Retinal pigment epithelial cell (primary cell): ENCODE measurements around the gene PDGFRB.

ENCODE experiments used
- DNase-seq: peaks from one replicate; pipeline ENCODE4 v3.0.0-alpha.2; 2010; ENCODE audit warnings: low read depth
- H3K4me3 ChIP-seq: 2 replicates; pipeline ENCODE4 v1.5.1; 2011; ENCODE audit warnings: mild to moderate bottlenecking, low read length, control low read depth, moderate library complexity
- TF ChIP-seq, protein P1 (sequence below): conservative IDR thresholded peaks from 2 replicates; pipeline ENCODE4 v1.5.1; 2011; ENCODE audit warnings: low read depth, low read length, control low read depth, inconsistent platforms

The PDGFRB gene

GRCh38 chr5:150114773-150115408, 40.8 kb downstream of the PDGFRB start:
- no peak overlapping the region for H3K4me3 ChIP-seq
- TF ChIP-seq, protein P1, sequence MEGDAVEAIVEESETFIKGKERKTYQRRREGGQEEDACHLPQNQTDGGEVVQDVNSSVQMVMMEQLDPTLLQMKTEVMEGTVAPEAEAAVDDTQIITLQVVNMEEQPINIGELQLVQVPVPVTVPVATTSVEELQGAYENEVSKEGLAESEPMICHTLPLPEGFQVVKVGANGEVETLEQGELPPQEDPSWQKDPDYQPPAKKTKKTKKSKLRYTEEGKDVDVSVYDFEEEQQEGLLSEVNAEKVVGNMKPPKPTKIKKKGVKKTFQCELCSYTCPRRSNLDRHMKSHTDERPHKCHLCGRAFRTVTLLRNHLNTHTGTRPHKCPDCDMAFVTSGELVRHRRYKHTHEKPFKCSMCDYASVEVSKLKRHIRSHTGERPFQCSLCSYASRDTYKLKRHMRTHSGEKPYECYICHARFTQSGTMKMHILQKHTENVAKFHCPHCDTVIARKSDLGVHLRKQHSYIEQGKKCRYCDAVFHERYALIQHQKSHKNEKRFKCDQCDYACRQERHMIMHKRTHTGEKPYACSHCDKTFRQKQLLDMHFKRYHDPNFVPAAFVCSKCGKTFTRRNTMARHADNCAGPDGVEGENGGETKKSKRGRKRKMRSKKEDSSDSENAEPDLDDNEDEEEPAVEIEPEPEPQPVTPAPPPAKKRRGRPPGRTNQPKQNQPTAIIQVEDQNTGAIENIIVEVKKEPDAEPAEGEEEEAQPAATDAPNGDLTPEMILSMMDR = no peak
- no peak for DNase-seq

DNA sequence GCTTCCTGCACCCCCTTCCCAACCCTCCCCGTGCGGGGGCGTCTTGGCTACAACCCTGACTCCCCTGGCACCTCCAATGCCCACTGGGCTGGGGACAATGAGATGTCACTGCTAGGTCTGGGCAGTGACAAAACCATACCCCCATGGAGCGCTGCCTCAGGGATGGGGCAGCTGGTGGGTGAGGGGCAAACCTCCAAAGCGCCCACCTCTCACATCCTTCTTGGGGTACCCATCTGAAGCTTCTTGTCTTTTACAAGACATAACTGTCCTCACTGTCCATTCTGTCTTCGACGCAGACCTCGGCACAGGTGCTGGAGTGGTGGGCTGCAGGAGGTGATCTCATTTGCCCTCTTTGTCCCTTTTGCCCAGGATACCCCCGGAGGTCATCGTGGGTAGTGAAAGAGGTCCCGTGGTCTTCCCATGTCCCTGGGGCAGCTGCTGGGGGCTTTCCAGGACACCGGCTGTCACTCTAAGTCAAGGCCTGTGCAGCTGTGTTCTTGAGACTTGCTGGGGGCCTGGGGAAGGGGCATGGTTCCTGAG, 41.5 kb downstream of the PDGFRB start:
- TF ChIP-seq, protein P1 = peak; percentile 13
- DNase-seq = no peak

DNA sequence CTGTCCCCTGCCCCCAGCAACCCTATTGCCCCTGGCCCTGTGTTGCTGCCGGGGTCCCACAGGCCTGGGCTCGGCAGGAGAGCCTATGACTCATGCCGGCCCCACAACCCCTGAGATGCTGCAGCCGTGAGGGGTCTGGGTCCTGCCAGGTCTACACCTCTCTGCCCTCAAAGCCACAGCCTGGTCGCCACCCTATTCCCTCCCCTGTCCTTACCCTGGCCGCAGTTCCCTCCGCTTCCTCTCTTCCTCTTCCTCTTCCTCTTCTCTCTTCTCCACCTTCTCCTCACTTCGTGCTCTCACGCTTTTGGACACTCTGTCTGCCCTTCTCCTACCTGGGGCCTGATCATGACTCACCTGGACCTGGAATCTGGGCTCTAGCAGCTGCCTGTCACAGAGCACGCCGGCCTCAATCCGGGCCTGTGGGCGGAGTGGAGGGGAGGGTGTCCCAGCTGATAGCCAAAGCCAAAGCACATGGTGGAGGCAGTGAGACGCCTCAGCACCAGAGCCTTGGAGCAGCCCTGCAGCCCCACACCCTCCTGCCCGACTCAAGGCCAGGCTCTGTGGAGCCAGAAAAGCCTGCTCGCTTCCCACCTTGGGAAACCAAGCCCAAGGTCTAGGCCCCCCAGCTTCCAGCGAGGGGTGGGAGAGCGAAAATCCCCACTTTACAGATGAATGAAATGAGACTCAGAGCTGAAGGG, 42.4 kb downstream of the PDGFRB start:
- DNase-seq = peak; percentile 89
- TF ChIP-seq, protein P1 = no peak
- no peak overlapping the region for H3K4me3 ChIP-seq

More for the DNA sequence above, 41.5 kb downstream of the PDGFRB start:
- H3K4me3 ChIP-seq = no peak overlapping the region

DNA sequence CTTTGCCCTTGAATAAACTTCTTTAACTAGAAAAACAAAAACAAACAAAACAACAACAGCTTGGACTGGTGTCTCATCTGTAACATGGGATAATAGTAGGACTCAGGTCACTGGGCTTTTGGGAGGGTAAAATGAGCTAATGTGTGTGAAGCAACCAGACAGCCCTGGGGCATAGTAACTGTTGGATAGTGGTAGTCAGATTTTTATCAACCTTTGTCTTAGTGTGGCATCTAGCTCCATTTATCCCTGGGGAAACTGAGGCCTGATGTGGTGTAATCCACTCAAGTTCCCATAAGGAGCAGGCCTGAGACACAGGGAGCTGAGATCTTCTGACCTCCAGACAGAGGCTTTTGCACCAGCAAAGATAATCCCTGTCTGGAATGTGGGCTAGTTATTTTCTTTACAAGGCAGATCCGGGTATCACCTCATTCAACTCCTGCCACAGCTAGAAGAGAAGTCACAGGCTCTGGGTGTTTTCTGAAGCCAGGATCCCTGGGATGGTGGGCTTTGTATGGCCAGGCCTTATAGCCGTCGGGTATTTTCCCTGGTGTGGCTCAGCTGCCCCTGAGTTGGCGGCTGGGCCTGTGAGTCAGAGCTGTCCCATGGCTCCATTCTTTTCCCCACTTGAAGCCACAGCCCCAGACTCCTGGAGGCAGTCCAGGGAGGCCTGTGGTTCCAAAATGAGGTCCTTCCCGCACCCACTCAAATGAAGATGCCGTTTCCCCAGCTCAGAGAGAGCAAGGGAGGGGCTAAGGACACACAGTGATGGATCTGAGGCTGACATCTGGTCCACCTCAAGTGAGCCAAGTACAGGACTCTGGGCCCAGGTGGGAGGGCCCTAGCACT, 43.2 kb downstream of the PDGFRB start:
- no peak overlapping the region for H3K4me3 ChIP-seq
- peak; percentile 99 for DNase-seq
- TF ChIP-seq, protein P1 = no peak

DNA sequence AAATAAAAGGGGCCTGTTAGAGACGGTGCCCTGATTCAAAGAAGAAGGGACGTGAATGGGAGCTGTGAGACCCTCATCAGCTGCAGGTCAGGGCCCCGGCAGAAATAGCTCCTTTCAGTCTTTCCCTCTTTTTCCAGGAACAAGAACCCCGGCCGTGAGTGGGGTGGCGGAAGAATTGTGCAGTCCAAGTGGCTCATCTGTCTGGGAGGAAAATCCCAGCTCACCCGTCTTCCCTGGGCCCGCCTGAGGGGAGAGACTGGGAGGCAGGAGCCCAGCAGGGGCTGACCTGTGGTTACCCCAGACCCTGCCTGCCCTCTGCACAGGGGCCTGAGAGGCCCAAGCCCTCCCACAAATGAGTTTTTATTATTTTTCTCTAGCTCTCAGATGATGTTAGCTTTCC, 44.5 kb downstream of the PDGFRB start:
- TF ChIP-seq, protein P1 = no peak

GRCh38 chr5:150109921-150110320, 45.7 kb downstream of the PDGFRB start:
- TF ChIP-seq, protein P1 = no peak
- no peak for DNase-seq
- H3K4me3 ChIP-seq = no peak overlapping the region

More for the DNA sequence above, 44.5 kb downstream of the PDGFRB start:
- no peak for DNase-seq
- H3K4me3 ChIP-seq = no peak overlapping the region
